Measurements from ENCODE around the gene TBCC. TPM values are rescaled to one million over a fixed set of nuclear protein-coding genes. Genes with fewer than 3 reads are reported as not detected.

Gene TBCC
- total RNA-seq, 1 donor from 2014 or later = 23.4 TPM

DNA sequence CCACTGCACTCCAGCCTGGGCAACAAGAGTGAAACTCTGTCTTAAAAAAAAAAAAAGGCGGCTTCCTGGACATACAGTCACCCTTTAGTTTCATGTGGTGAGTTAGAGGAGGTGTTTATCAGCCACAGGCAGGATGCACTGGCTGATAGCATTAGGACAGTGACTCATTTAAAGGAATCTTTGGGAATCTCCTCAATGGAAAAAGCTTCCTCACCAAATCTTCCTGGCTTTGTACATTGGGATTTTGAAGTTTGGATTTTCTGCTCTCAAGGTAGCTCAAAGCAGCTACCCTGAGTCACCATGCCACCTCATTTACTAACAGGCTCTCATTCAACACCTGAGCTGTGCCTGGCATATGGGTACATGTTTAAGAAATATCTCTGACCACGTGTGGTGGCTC, 43.7 kb downstream of the TBCC start:
- Mint-ChIP-seq H3K27me3 (ENCODE audit: unreplicated experiment) (peaks cover 2% of the 10 kb centered on the region), H3K36me3 (ENCODE audit: low read depth, unreplicated experiment) (no peaks in the 10 kb centered on the region), H3K4me1 (ENCODE audit: unreplicated experiment) (no peaks in the 10 kb centered on the region), H3K4me3 (ENCODE audit: unreplicated experiment) (no peak overlapping the region), H3K9me3 (ENCODE audit: unreplicated experiment) (no peaks in the 10 kb centered on the region), H3K27ac (ENCODE audit: unreplicated experiment) (no peak overlapping the region)
- TF ChIP-seq, protein P1, sequence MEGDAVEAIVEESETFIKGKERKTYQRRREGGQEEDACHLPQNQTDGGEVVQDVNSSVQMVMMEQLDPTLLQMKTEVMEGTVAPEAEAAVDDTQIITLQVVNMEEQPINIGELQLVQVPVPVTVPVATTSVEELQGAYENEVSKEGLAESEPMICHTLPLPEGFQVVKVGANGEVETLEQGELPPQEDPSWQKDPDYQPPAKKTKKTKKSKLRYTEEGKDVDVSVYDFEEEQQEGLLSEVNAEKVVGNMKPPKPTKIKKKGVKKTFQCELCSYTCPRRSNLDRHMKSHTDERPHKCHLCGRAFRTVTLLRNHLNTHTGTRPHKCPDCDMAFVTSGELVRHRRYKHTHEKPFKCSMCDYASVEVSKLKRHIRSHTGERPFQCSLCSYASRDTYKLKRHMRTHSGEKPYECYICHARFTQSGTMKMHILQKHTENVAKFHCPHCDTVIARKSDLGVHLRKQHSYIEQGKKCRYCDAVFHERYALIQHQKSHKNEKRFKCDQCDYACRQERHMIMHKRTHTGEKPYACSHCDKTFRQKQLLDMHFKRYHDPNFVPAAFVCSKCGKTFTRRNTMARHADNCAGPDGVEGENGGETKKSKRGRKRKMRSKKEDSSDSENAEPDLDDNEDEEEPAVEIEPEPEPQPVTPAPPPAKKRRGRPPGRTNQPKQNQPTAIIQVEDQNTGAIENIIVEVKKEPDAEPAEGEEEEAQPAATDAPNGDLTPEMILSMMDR (IDR thresholded peaks at IDR 0.05; ENCODE audit: unreplicated experiment) = no peak
- no peak for DNase-seq (ENCODE audit: low spot score)

DNA sequence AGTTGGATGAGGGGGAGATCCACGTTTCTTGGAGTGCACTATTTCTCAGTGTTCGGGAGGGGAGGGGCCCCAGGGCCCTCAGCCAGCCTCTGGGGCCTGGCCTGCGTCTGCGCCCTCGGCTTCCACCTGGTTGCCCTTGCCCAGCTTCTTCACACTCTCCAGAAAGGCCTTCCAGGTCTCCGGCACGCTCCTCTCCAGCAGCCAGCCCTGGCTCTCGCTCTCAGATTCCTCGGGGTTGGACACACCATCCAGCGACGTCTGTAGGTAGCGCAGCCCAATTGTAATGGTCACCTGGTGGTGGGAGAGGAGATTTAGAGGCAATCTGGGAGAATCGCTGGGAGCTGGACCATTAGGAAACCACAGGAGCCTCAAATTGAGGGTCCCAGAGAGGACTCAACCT, 47.7 kb downstream of the TBCC start:
- no peak for DNase-seq (ENCODE audit: low spot score)
- Mint-ChIP-seq H3K9me3 (ENCODE audit: unreplicated experiment) (no peaks in the 10 kb centered on the region), H3K4me3 (ENCODE audit: unreplicated experiment) (no peak overlapping the region), H3K27ac (ENCODE audit: unreplicated experiment) (no peak overlapping the region), H3K27me3 (ENCODE audit: unreplicated experiment) (peaks cover 2% of the 10 kb centered on the region), H3K4me1 (ENCODE audit: unreplicated experiment) (peaks cover 6% of the 10 kb centered on the region), H3K36me3 (ENCODE audit: low read depth, unreplicated experiment) (peaks cover 3% of the 10 kb centered on the region)
- TF ChIP-seq, protein P1 (IDR thresholded peaks at IDR 0.05; ENCODE audit: unreplicated experiment) = no peak

DNA sequence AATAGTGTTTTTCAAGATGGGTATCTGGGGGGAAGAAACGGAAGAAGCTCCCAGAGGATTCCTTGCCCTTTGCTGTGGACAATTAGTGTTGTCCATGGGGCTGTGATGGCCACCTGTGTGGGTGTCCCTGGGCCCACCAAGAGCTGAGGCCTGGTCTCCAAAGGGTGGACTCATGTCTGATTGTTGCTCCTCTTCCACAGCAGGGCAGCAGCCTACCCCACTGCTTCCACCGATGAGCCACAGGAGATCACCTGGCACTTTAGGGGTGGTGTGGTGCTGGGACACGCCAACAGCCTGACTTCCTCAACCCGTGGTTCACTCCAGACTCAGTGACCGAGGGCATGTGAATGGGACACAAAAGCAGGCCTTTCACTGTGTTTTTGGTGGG, 48.6 kb downstream of the TBCC start:
- DNase-seq (ENCODE audit: low spot score) = no peak
- TF ChIP-seq, protein P1 (IDR thresholded peaks at IDR 0.05; ENCODE audit: unreplicated experiment) = no peak
- peaks cover 3% of the 10 kb centered on the region for H3K36me3 Mint-ChIP-seq (ENCODE audit: low read depth, unreplicated experiment)
- no peak overlapping the region for H3K27ac Mint-ChIP-seq (ENCODE audit: unreplicated experiment)
- peaks cover 12% of the 10 kb centered on the region for H3K4me1 Mint-ChIP-seq (ENCODE audit: unreplicated experiment)
- peaks cover 2% of the 10 kb centered on the region for H3K27me3 Mint-ChIP-seq (ENCODE audit: unreplicated experiment)
- H3K9me3 Mint-ChIP-seq (ENCODE audit: unreplicated experiment) = no peaks in the 10 kb centered on the region
- H3K4me3 Mint-ChIP-seq (ENCODE audit: unreplicated experiment) = no peak overlapping the region

DNA sequence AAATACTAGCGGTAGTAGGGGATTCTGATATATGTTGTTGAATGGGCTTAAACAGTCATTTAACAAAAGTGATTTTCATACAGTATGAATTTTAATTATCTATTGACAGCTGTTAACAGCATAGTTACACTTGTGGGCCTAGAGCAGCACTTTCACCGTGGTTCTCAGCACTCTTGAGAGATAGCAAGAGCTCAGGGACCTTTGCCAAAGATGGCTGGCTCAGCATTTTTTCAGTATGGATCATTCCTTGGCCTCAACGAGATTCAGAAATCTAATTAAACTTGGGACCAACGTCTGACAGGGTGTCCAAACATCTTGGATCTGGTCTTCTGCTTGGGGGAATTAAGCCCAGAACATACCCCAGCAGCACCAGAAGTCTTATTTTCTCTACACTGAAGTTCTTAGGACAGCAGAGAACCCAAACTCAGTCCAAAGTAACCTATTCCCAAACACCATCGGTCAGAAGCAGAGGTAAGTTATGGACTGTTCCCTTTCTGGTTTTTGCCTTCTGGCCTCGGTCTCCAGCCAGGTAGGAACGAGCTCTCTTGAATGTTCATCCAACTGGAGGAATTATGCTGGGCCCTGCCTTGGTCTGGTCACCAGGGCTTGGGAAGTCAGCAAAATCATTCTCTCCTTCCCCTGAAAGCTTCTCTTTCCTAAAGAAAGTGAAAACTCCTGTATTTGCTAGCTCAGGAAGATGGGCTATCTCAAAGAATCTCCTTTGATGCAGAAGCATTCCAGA, 49.2 kb downstream of the TBCC start:
- Mint-ChIP-seq H3K27ac (ENCODE audit: unreplicated experiment) (no peak overlapping the region), H3K27me3 (ENCODE audit: unreplicated experiment) (peaks cover 2% of the 10 kb centered on the region), H3K36me3 (ENCODE audit: low read depth, unreplicated experiment) (peaks cover 3% of the 10 kb centered on the region), H3K4me1 (ENCODE audit: unreplicated experiment) (peaks cover 15% of the 10 kb centered on the region), H3K4me3 (ENCODE audit: unreplicated experiment) (no peak overlapping the region), H3K9me3 (ENCODE audit: unreplicated experiment) (no peaks in the 10 kb centered on the region)
- TF ChIP-seq, protein P1 (IDR thresholded peaks at IDR 0.05; ENCODE audit: unreplicated experiment) = no peak
- no peak for DNase-seq (ENCODE audit: low spot score)

DNA sequence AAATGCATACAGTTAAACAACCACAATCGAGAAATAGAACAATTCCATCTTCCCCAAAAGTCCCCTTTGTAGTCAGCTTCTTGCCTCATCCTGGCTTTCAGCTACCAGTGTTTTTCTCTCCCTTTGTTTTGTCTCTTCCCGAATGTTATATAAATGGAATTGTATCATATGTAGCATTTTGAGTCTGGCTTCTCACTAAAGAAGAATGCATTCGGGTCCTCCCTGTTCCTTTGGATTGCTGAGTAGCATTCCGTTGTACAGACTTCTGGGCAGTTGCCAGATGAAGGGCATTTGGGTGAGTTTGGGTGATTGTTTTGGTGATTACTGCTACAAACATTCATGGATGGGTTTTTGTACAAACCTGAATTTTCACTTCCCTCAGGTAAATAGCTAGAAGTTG, 51.3 kb downstream of the TBCC start:
- TF ChIP-seq, protein P1 (IDR thresholded peaks at IDR 0.05; ENCODE audit: unreplicated experiment) = no peak
- Mint-ChIP-seq H3K4me3 (ENCODE audit: unreplicated experiment) (no peak overlapping the region), H3K4me1 (ENCODE audit: unreplicated experiment) (peaks cover 15% of the 10 kb centered on the region), H3K9me3 (ENCODE audit: unreplicated experiment) (no peaks in the 10 kb centered on the region), H3K36me3 (ENCODE audit: low read depth, unreplicated experiment) (peaks cover 13% of the 10 kb centered on the region), H3K27ac (ENCODE audit: unreplicated experiment) (no peak overlapping the region), H3K27me3 (ENCODE audit: unreplicated experiment) (no peaks in the 10 kb centered on the region)
- DNase-seq (ENCODE audit: low spot score) = no peak
